Stomach (tissue), 4 donors: ENCODE results near the gene GNRHR.

Experiments used
- POLR2AphosphoS5 ChIP-seq, 3 donors: sonication (generic); formaldehyde crosslinking; IDR thresholded peaks; one replicate each; pipeline ENCODE4 v1.6.1; 2016; ENCODE audit warnings: antibody characterized with exemption in 3 of 3
- TF ChIP-seq, protein P1 (sequence below), 7 experiments: fragments of 450-650 bp in 4 of 7; fragments of 200-600 bp in 3 of 7; sonication (generic) in 3 of 7; IDR thresholded peaks; one replicate each; pipeline ENCODE4 v1.5.1; 2016 to 2019; ENCODE audit warnings: antibody characterized with exemption in 7 of 7, control low read depth in 2 of 7, mild to moderate bottlenecking in 1 of 7

DNA sequence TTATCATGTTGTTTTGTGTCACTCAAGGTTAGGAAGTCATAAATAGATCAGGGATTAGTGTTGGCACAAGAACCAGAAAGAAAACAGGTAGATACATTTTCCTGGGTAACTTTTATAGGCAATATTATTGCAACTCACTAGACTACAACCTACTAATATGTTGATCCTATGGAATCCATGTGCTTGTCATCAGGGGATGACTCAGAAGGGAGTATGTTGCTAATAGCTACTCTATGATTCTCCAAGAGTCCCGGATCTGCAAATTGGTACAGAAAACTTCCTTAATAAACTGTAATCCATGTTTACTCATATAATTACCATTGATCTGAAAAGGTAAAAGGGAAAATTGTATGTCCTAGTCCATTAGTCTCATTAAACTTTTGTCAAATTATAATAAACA is 11.7 kb upstream of the GNRHR start:
- TF ChIP-seq, protein P1, sequence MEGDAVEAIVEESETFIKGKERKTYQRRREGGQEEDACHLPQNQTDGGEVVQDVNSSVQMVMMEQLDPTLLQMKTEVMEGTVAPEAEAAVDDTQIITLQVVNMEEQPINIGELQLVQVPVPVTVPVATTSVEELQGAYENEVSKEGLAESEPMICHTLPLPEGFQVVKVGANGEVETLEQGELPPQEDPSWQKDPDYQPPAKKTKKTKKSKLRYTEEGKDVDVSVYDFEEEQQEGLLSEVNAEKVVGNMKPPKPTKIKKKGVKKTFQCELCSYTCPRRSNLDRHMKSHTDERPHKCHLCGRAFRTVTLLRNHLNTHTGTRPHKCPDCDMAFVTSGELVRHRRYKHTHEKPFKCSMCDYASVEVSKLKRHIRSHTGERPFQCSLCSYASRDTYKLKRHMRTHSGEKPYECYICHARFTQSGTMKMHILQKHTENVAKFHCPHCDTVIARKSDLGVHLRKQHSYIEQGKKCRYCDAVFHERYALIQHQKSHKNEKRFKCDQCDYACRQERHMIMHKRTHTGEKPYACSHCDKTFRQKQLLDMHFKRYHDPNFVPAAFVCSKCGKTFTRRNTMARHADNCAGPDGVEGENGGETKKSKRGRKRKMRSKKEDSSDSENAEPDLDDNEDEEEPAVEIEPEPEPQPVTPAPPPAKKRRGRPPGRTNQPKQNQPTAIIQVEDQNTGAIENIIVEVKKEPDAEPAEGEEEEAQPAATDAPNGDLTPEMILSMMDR (IDR thresholded peaks at IDR 0.05) = no peak
- TF ChIP-seq POLR2AphosphoS5 (IDR thresholded peaks at IDR 0.05) = no peak
